GM12878 (cell line): ENCODE measurements around the gene CCNJ. TPM values are rescaled to one million over a fixed set of nuclear protein-coding genes. Genes with fewer than 3 reads are reported as not detected.

Experiments used
- ATAC-seq: fragments of 200-7000 bp; cut with Tn5 transposase; 3 replicates; pipeline ENCODE4 v1.9.1; 2020; ENCODE audit warnings: mild to moderate bottlenecking, moderate library complexity
- BruUV-seq: library from RNA; stranded (reverse); fragments of 400-500 nt; replicated peaks from 2 replicates; lab custom pipeline; 2021; lab: Mats Ljungman, UMichigan
- CTCF ChIA-PET: fragments of 300-600 bp; sonication (Branson Sonifier 250); formaldehyde crosslinking; extraction: SDS; loops from one replicate; lab custom pipeline; 2021; ENCODE audit warnings: inconsistent platforms; lab: Yijun Ruan, JAX
- POLR2A ChIA-PET: fragments of 350-600 bp; formaldehyde crosslinking; extraction: SDS; loops from one replicate; lab custom pipeline; 2021; ENCODE audit warnings: inconsistent platforms; lab: Charles Lee
- RAD21 ChIA-PET: fragments of 300-600 bp; sonication (Branson Sonifier 250); formaldehyde crosslinking; loops from one replicate; lab custom pipeline; 2023; ENCODE audit warnings: antibody characterized with exemption; ENCODE audit not compliant: unreplicated experiment; lab: Charles Lee
- SMC1A ChIA-PET: fragments of 300-600 bp; sonication (Branson Sonifier 250); formaldehyde crosslinking; loops from one replicate; lab custom pipeline; 2023; ENCODE audit not compliant: unreplicated experiment, uncharacterized antibody; lab: Charles Lee
- DNase-seq: peaks from one replicate; pipeline ENCODE4 v3.0.0-alpha.2; 2011; ENCODE audit warnings: low read depth, low spot score
- FAIRE-seq: peaks from 3 replicates; lab custom pipeline; 2011; peaks lifted over from hg19 to GRCh38; lab: Jason Lieb, UNC
- H2AFZ ChIP-seq: 2 replicates; pipeline ENCODE4 v1.6.0; 2011; ENCODE audit warnings: low read depth, low read length, control low read depth; ENCODE audit not compliant: control insufficient read depth
- H3K27ac ChIP-seq: 2 replicates; pipeline ENCODE4 v1.5.1; 2011; ENCODE audit warnings: control low read depth; ENCODE audit not compliant: control insufficient read depth, insufficient read depth
- H3K27me3 ChIP-seq, 2 experiments: replicated peaks in 1 of 2; 2 replicates each; pipeline versions ENCODE4 v1.6.0 to v1.6.1; 2011; ENCODE audit warnings: low read length in 1 of 2; ENCODE audit not compliant: control insufficient read depth in 2 of 2, insufficient read depth in 2 of 2
- H3K36me3 ChIP-seq, 2 experiments: 2 replicates each; pipeline ENCODE4 v1.5.1; 2011; ENCODE audit warnings: low read length in 1 of 2; ENCODE audit not compliant: control insufficient read depth in 2 of 2, insufficient read depth in 2 of 2
- H3K4me1 ChIP-seq: 2 replicates; pipeline ENCODE4 v1.6.1; 2011; ENCODE audit warnings: mild to moderate bottlenecking, low read length, moderate library complexity, mixed read lengths; ENCODE audit not compliant: control insufficient read depth, insufficient read depth
- H3K4me2 ChIP-seq: 2 replicates; pipeline ENCODE4 v1.6.0; 2011; ENCODE audit warnings: control low read depth; ENCODE audit not compliant: control insufficient read depth, insufficient read depth
- H3K4me3 ChIP-seq: fragments of 200-600 bp; sonication (generic); 2 replicates; pipeline ENCODE4 v1.5.1; 2016
- H3K79me2 ChIP-seq: 2 replicates; pipeline ENCODE4 v1.6.0; 2011; ENCODE audit warnings: low read length; ENCODE audit not compliant: control insufficient read depth, insufficient read depth
- H3K9ac ChIP-seq: 2 replicates; pipeline ENCODE4 v1.8.0; 2011; ENCODE audit warnings: low read length, control low read depth, mixed read lengths; ENCODE audit not compliant: control insufficient read depth, insufficient read depth
- H3K9me3 ChIP-seq: replicated peaks from 3 replicates; pipeline ENCODE4 v1.5.1; 2011; ENCODE audit warnings: mild to moderate bottlenecking, low read length; ENCODE audit not compliant: control insufficient read depth, insufficient read depth
- H4K20me1 ChIP-seq: 2 replicates; pipeline ENCODE4 v1.6.0; 2011; ENCODE audit not compliant: control insufficient read depth, insufficient read depth
- CEBPB ChIP-seq, 2 experiments: fragments of 150-350 bp in 1 of 2; IDR thresholded peaks; 2 replicates each; pipeline ENCODE4 v1.6.1; 2012 to 2014; ENCODE audit warnings: low read depth in 2 of 2, low read length in 2 of 2, borderline replicate concordance in 1 of 2, inconsistent platforms in 1 of 2
- CHD4 ChIP-seq: fragments of 200-600 bp; sonication (generic); IDR thresholded peaks from 2 replicates; pipeline ENCODE4 v1.6.1; 2016; ENCODE audit warnings: mild to moderate bottlenecking
- JUNB ChIP-seq: IDR thresholded peaks from 2 replicates; pipeline ENCODE4 v1.6.1; 2016; ENCODE audit warnings: antibody characterized with exemption, mild to moderate bottlenecking
- KLF5 ChIP-seq: fragments of 450-650 bp; IDR thresholded peaks from 2 replicates; pipeline ENCODE4 v1.6.1; 2014; ENCODE audit warnings: mild to moderate bottlenecking; ENCODE audit not compliant: partially characterized antibody
- MYB ChIP-seq: fragments of 150-350 bp; IDR thresholded peaks from 2 replicates; pipeline ENCODE4 v1.6.1; 2014; ENCODE audit warnings: mild to moderate bottlenecking, low read depth, low read length, borderline replicate concordance
- PBX3 ChIP-seq: IDR thresholded peaks from 2 replicates; pipeline ENCODE4 v1.6.1; 2011; ENCODE audit warnings: mild to moderate bottlenecking, low read depth, low read length, moderate library complexity; ENCODE audit not compliant: insufficient replicate concordance
- POU2F2 ChIP-seq: IDR thresholded peaks from 3 replicates; pipeline ENCODE4 v1.6.1; 2011; ENCODE audit warnings: low read depth, mild to moderate bottlenecking, low read length, borderline replicate concordance
- RB1 ChIP-seq: fragments of 450-650 bp; formaldehyde crosslinking; IDR thresholded peaks from 2 replicates; pipeline ENCODE4 v1.6.1; 2017; ENCODE audit warnings: mild to moderate bottlenecking, borderline replicate concordance
- SKIL ChIP-seq: fragments of 450-650 bp; IDR thresholded peaks from 2 replicates; pipeline ENCODE4 v1.6.1; 2017; ENCODE audit warnings: mild to moderate bottlenecking, low read depth, inconsistent platforms; ENCODE audit not compliant: poor library complexity, severe bottlenecking
- SMAD5 ChIP-seq: IDR thresholded peaks from 2 replicates; pipeline ENCODE4 v1.6.1; 2016; ENCODE audit warnings: antibody characterized with exemption, low read depth
- SPI1 ChIP-seq: IDR thresholded peaks from 2 replicates; pipeline ENCODE4 v1.6.1; 2011; ENCODE audit warnings: low read depth, mild to moderate bottlenecking, low read length, moderate library complexity, borderline replicate concordance; ENCODE audit not compliant: insufficient read depth
- ZBED1 ChIP-seq: IDR thresholded peaks from 2 replicates; pipeline ENCODE4 v1.6.1; 2016; ENCODE audit warnings: borderline replicate concordance
- WGBS: methylation state at CpG from one replicate; pipeline ENCODE4 v1.1.6; 2016; ENCODE audit warnings: low lambda C conversion rate; ENCODE audit not compliant: insufficient replicate concordance, insufficient coverage; ENCODE audit errors: missing lambda C conversion rate; 5-methylcytosine and 5-hydroxymethylcytosine counted together
- in situ Hi-C: fragments of 300-500 bp; cut with MboI; formaldehyde crosslinking; loops from 9 replicates; pipeline ENCODE4 v1.14.3; 2018; ENCODE audit warnings: mixed read lengths
- intact Hi-C: fragments of 100-400 bp; cut with micrococcal nuclease; formaldehyde crosslinking; loops from one replicate; pipeline ENCODE4 v1.14.2; 2022; ENCODE audit not compliant: unreplicated experiment
- microRNA-seq: library from miRNA; unstranded; fragments of <30 nt; microRNA quantifications from one replicate; pipeline ENCODE4, GENCODE V29; 2018
- polyA plus RNA-seq, 11 experiments: library from polyadenylated mRNA; depleted of rRNA in 4 of 11; unstranded in 6 of 11; stranded (reverse) in 5 of 11; fragments of >200 nt; fragmentation: Nextera tagmentation in 4 of 11; fragmentation: Illumina TruSeq in 1 of 11; extraction: Ambion mirVana in 4 of 11; extraction: Trizol in 1 of 11; gene quantifications; 1 replicate in 1 of 11; 2 replicates in 10 of 11; pipeline versions ENCODE4 v1.2.1 to v1.2.3, GENCODE V29; 2011 to 2016; ENCODE audit warnings: inconsistent platforms in 2 of 11, missing spikeins in 2 of 11, low read depth in 1 of 11
- small RNA-seq: library from RNA; depleted of rRNA; stranded (forward); fragments of <200 nt; gene quantifications from one replicate; pipeline ENCODE3, GENCODE V24; 2014
- total RNA-seq, 4 experiments: library from RNA; depleted of rRNA in 3 of 4; stranded (reverse); fragments of >200 nt in 3 of 4; fragmentation: Illumina TruSeq in 1 of 4; extraction: Trizol in 1 of 4; gene quantifications; 2 replicates each; pipeline versions ENCODE4 v1.2.1 to v1.2.3, GENCODE V29; 2013 to 2021

The CCNJ gene
- total and polyA plus RNA-seq, 10 of the 15 experiments (the other 5 are each of a cell fraction or from before 2014, with no cell fraction given) = 0.56 to 8.8 (median 6.6) TPM

- BruUV-seq = no TSS peak
These were observed 64.2 kb downstream of the CCNJ start for GRCh38 chr10:96107623-96108038.

More at GRCh38 chr10:96107623-96108038, 64.2 kb downstream of the CCNJ start:
- Histone ChIP-seq H3K27me3 (no peaks in the 10 kb centered on the region), H3K27ac (no peak overlapping the region), H2AFZ (no peak overlapping the region), H3K9ac (no peak overlapping the region), H3K79me2 (no peaks in the 10 kb centered on the region), H3K4me1 (no peaks in the 10 kb centered on the region), H3K9me3 (no peaks in the 10 kb centered on the region; the same call in 2 of the 3 replicates), H4K20me1 (no peaks in the 10 kb centered on the region), H3K4me2 (no peak overlapping the region), H3K4me3 (no peak overlapping the region), H3K36me3 (no peaks in the 10 kb centered on the region)
- no peak for ATAC-seq
- intact Hi-C loops (no loop called here), in situ Hi-C loops (no loop called here)
- 19% methylated on average over 3 of the region's 3 CpGs for WGBS
- RAD21 ChIA-PET = no interaction called here
- SMC1A ChIA-PET = interaction anchor here (0.6 to 1.5 kb wide), 3 partner anchors 13 to 91 kb away, joined by 3 to 5 read pairs (median 3); no protein-coding TSS in a partner anchor
- POLR2A ChIA-PET = interaction anchor here (1.5 kb wide), 1 partner anchor 17 kb away, joined by 3 read pairs; no protein-coding TSS in a partner anchor
- DNase-seq = no peak
- no peak for FAIRE-seq
- no peak for TF ChIP-seq SPI1
- no peak for TF ChIP-seq SMAD5
- TF ChIP-seq CEBPB (IDR thresholded peaks at IDR 0.05; ENCODE audit: borderline replicate concordance in 1 of 2, low read depth in 2 of 2, low read length in 2 of 2) = no peak
- TF ChIP-seq SKIL = no peak
- TF ChIP-seq JUNB = no peak
- TF ChIP-seq KLF5 = no peak
- no peak for TF ChIP-seq MYB
- TF ChIP-seq POU2F2 = no peak
- no peak for TF ChIP-seq CHD4
- no peak for TF ChIP-seq PBX3
- no peak for TF ChIP-seq RB1
- TF ChIP-seq ZBED1 = no peak
- CTCF ChIA-PET = interaction anchor here (1.4 to 1.7 kb wide), 2 partner anchors 9 to 12 kb away, joined by 3 read pairs; no protein-coding TSS in a partner anchor

Small RNAs within 50 kb of the gene (microRNA-seq; reads per million reads assigned to microRNA genes)
- 412 reads per million, percentile 83 among the genes with 10 or more reads in this experiment for gene MIR3157

Small RNAs within 50 kb of the gene (small RNA-seq; reads per million reads assigned to genes)
- gene MIR3157 = 2.3 reads per million, percentile 66 among the genes with 10 or more reads in this experiment

Other genes starting within 250 kb of the CCNJ start
- gene CC2D2B, start 135.6 kb upstream of the CCNJ start, total RNA-seq (2014; rRNA removed) = 1.3 and 1.9 TPM in 2 replicates
- gene CC2D2B, start 135.6 kb upstream of the CCNJ start, total RNA-seq (2014; rRNA removed; fragmentation: Illumina TruSeq; extraction: Trizol) = 1.5 TPM in 2 replicates
- gene CC2D2B, start 135.6 kb upstream of the CCNJ start, total RNA-seq (2021) = 0.72 and 0.80 TPM in 2 replicates
- 2.8 and 5.5 TPM in 2 replicates for gene CC2D2B, start 135.6 kb upstream of the CCNJ start, polyA plus RNA-seq (2011; rRNA removed)
- 0.74 and 0.78 TPM in 2 replicates for gene CC2D2B, start 135.6 kb upstream of the CCNJ start, polyA plus RNA-seq (2014; fragmentation: Illumina TruSeq; extraction: Trizol)
- gene CC2D2B, start 135.6 kb upstream of the CCNJ start, polyA plus RNA-seq (2014; fragmentation: Nextera tagmentation; extraction: Ambion mirVana) = under 1 TPM; 0.42 to 0.58 TPM
- 0.32 and 1.4 TPM in 2 replicates for gene CC2D2B, start 135.6 kb upstream of the CCNJ start, polyA plus RNA-seq (2014; rRNA removed)
- gene CC2D2B, start 135.6 kb upstream of the CCNJ start, polyA plus RNA-seq (2016; fragmentation: Nextera tagmentation; extraction: Ambion mirVana) = under 1 TPM; 0.54 to 0.79 TPM
- gene ZNF518A, start 86.7 kb downstream of the CCNJ start, total RNA-seq (2014; rRNA removed) = 15.8 and 17.1 TPM in 2 replicates
- gene ZNF518A, start 86.7 kb downstream of the CCNJ start, total RNA-seq (2014; rRNA removed; fragmentation: Illumina TruSeq; extraction: Trizol) = 16.9 and 17.7 TPM in 2 replicates
- 14.8 and 15.1 TPM in 2 replicates for gene ZNF518A, start 86.7 kb downstream of the CCNJ start, total RNA-seq (2021)
- gene ZNF518A, start 86.7 kb downstream of the CCNJ start, polyA plus RNA-seq (2011; rRNA removed) = 19.4 and 34.1 TPM in 2 replicates
- 13.6 and 15.8 TPM in 2 replicates for gene ZNF518A, start 86.7 kb downstream of the CCNJ start, polyA plus RNA-seq (2014; fragmentation: Illumina TruSeq; extraction: Trizol)
- 10 to 100 TPM in 1 of 2 experiments, 1 to 10 TPM in 1; 3.7 to 11.3 TPM for gene ZNF518A, start 86.7 kb downstream of the CCNJ start, polyA plus RNA-seq (2014; fragmentation: Nextera tagmentation; extraction: Ambion mirVana)
- 7.2 and 9.1 TPM in 2 replicates for gene ZNF518A, start 86.7 kb downstream of the CCNJ start, polyA plus RNA-seq (2014; rRNA removed)
- gene ZNF518A, start 86.7 kb downstream of the CCNJ start, polyA plus RNA-seq (2016; fragmentation: Nextera tagmentation; extraction: Ambion mirVana) = 10 to 100 TPM; 18.7 to 24.4 TPM
- 113 and 114 TPM in 2 replicates for gene BLNK, start 228.0 kb downstream of the CCNJ start, total RNA-seq (2014; rRNA removed)
- 121 and 122 TPM in 2 replicates for gene BLNK, start 228.0 kb downstream of the CCNJ start, total RNA-seq (2014; rRNA removed; fragmentation: Illumina TruSeq; extraction: Trizol)
- 103 and 107 TPM in 2 replicates for gene BLNK, start 228.0 kb downstream of the CCNJ start, total RNA-seq (2021)
- 58.9 and 84.8 TPM in 2 replicates for gene BLNK, start 228.0 kb downstream of the CCNJ start, polyA plus RNA-seq (2011; rRNA removed)
- 156 and 162 TPM in 2 replicates for gene BLNK, start 228.0 kb downstream of the CCNJ start, polyA plus RNA-seq (2014; fragmentation: Illumina TruSeq; extraction: Trizol)
- 100 to 1,000 TPM; 165 to 201 TPM for gene BLNK, start 228.0 kb downstream of the CCNJ start, polyA plus RNA-seq (2014; fragmentation: Nextera tagmentation; extraction: Ambion mirVana)
- 75.0 and 79.5 TPM in 2 replicates for gene BLNK, start 228.0 kb downstream of the CCNJ start, polyA plus RNA-seq (2014; rRNA removed)
- 100 to 1,000 TPM; 156 to 158 TPM for gene BLNK, start 228.0 kb downstream of the CCNJ start, polyA plus RNA-seq (2016; fragmentation: Nextera tagmentation; extraction: Ambion mirVana)